ENCODE data around the gene FGFR2. TPM values are rescaled to one million over a fixed set of nuclear protein-coding genes. Genes with fewer than 3 reads are reported as not detected.

The FGFR2 gene
- total RNA-seq, 2 donors from 2014 or later = 0.73 TPM; not detected in 1

GRCh38 chr10:121510201-121510771, 88.0 kb downstream of the FGFR2 start:
- Mint-ChIP-seq H3K27ac (no peak overlapping the region), H3K4me1 (ENCODE audit: low read depth in 2 of 2) (no peaks in the 10 kb centered on the region)
- ATAC-seq = no peak

GRCh38 chr10:121509796-121510195, 88.4 kb downstream of the FGFR2 start:
- Mint-ChIP-seq H3K27ac (no peak overlapping the region), H3K4me1 (ENCODE audit: low read depth in 2 of 2) (no peaks in the 10 kb centered on the region), H3K9me3 (no peaks in the 10 kb centered on the region), H3K27me3 (no peaks in the 10 kb centered on the region), H3K4me3 (no peak overlapping the region), H3K36me3 (no peaks in the 10 kb centered on the region)
- ATAC-seq (no peak), DNase-seq (ENCODE audit: low spot score) (no peak)

More at GRCh38 chr10:121510201-121510771, 88.0 kb downstream of the FGFR2 start:
- no peak overlapping the region for H3K4me3 Mint-ChIP-seq
- DNase-seq (ENCODE audit: low spot score) = no peak
- H3K9me3 Mint-ChIP-seq = no peaks in the 10 kb centered on the region
- no peaks in the 10 kb centered on the region for H3K36me3 Mint-ChIP-seq
- H3K27me3 Mint-ChIP-seq = no peaks in the 10 kb centered on the region

GRCh38 chr10:121509112-121509511, 89.1 kb downstream of the FGFR2 start:
- ATAC-seq = no peak
- H3K36me3 Mint-ChIP-seq = no peaks in the 10 kb centered on the region
- no peaks in the 10 kb centered on the region for H3K4me1 Mint-ChIP-seq (ENCODE audit: low read depth in 2 of 2)

DNA sequence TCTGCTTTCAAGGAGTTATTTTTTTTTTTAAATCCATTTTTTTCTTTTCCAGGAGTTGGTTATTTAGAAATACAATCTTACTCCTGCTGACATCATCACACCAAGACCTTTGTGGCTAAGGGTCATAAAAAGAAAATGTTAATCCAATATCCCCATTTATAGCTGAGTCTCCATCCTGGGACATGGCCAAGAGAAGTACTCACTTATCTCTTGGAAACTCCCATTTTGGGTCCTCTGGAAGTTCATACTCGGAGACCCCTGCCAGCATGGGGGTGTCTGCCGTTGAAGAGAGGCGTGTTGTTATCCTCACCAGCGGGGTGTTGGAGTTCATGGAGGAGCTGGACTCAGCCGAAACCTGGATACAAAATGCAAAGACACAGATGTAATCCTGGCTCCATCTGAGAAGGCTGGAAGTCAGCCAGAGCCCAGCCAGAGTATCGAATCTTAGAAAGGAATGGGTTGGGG, 94.6 kb downstream of the FGFR2 start:
- Mint-ChIP-seq H3K9me3 (no peaks in the 10 kb centered on the region), H3K27me3 (no peaks in the 10 kb centered on the region), H3K36me3 (no peaks in the 10 kb centered on the region), H3K4me3 (no peak overlapping the region), H3K4me1 (ENCODE audit: low read depth in 2 of 2) (no peaks in the 10 kb centered on the region), H3K27ac (no peak overlapping the region)
- ATAC-seq (no peak), DNase-seq (ENCODE audit: low spot score) (no peak)

More at GRCh38 chr10:121509112-121509511, 89.1 kb downstream of the FGFR2 start:
- no peak overlapping the region for H3K4me3 Mint-ChIP-seq
- no peaks in the 10 kb centered on the region for H3K27me3 Mint-ChIP-seq
- no peaks in the 10 kb centered on the region for H3K9me3 Mint-ChIP-seq
- DNase-seq (ENCODE audit: low spot score) = no peak
- H3K27ac Mint-ChIP-seq = no peak overlapping the region

- no peak for DNase-seq (ENCODE audit: low spot score)
- Mint-ChIP-seq H3K27me3 (no peaks in the 10 kb centered on the region), H3K27ac (no peak overlapping the region), H3K36me3 (no peaks in the 10 kb centered on the region), H3K9me3 (no peaks in the 10 kb centered on the region), H3K4me3 (no peak overlapping the region), H3K4me1 (ENCODE audit: low read depth in 2 of 2) (no peaks in the 10 kb centered on the region)
- ATAC-seq = no peak
These were observed 96.4 kb downstream of the FGFR2 start for GRCh38 chr10:121501796-121502195.

- Mint-ChIP-seq H3K4me3 (no peak overlapping the region), H3K4me1 (ENCODE audit: low read depth in 2 of 2) (no peaks in the 10 kb centered on the region), H3K9me3 (no peaks in the 10 kb centered on the region), H3K36me3 (no peaks in the 10 kb centered on the region), H3K27ac (no peak overlapping the region), H3K27me3 (no peaks in the 10 kb centered on the region)
- ATAC-seq (no peak), DNase-seq (ENCODE audit: low spot score) (no peak)
These were observed 97.4 kb downstream of the FGFR2 start for GRCh38 chr10:121500701-121501332.

DNA sequence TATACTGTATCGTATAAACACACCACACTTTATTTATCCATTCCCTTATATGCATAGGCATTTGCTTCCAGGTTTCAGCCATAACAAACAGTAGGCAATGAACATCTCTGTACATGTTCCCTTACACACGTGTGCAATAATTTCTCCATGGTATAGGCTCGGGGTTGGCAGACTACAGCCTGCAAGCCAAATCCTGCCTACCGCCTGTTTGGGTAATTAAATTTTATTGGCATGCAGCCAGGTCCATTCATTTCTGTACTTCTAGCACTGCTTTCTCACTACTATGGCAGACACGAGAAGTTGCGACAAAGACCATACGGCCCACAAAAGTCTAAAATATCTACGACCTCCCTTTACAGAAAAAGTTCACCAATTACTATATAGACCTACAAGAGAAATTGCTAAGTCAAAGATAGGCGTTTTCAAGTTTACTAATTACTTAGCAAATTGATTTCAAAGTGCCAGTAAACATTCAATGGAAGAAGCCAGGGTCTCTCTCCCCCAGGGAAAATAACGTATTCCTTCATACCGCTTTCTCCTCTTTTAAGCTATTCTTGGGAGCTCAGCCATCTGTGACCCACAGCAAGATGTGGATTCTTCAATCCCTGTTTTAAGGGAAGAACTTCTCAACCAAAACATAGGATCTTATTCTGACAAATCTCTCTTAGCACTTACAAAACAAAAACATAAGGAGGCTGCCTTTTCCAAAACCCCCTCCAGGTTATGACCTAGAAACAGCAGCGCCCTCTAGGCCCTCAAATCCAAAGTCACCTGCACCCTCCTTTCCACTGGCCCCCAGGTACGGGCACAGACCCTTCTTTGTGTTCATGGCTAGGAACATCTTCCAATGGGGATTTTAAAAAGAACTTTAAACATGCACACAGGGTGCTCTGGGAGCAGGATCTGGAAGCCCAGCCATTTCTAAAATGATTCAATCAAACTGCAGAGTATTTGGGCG, 100.5 kb downstream of the FGFR2 start:
- H3K27ac Mint-ChIP-seq = no peak overlapping the region

DNA sequence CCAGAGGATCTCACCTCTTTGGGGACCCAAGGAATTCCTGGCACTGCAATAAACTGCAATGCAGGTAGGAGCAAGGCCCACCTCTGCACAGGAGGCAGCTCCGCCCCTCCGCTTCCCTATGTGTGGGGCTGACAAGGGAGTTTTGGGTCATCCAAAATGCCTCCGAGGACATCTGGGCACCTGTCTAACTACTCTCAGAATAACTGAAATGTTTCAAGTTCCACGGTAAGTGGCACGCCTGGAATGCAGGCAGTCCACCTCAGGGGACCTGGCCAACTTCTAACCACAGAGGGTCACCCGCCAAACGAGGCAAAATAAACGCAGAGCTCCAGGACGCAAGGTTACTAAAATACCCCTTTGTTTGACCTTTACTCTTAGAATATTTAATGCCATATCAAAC, 102.5 kb downstream of the FGFR2 start:
- Mint-ChIP-seq H3K4me1 (ENCODE audit: low read depth in 2 of 2) (no peaks in the 10 kb centered on the region), H3K36me3 (no peaks in the 10 kb centered on the region), H3K4me3 (no peak overlapping the region), H3K27ac (no peak overlapping the region), H3K9me3 (no peaks in the 10 kb centered on the region), H3K27me3 (peaks cover 0 to 10% of the 10 kb centered on the region in 2 donors)
- DNase-seq (ENCODE audit: low spot score) = no peak
- no peak for ATAC-seq

More for the DNA sequence above, 100.5 kb downstream of the FGFR2 start:
- Mint-ChIP-seq H3K9me3 (no peaks in the 10 kb centered on the region), H3K36me3 (no peaks in the 10 kb centered on the region), H3K4me3 (no peak overlapping the region), H3K27me3 (peaks cover 0 to 10% of the 10 kb centered on the region in 2 donors), H3K4me1 (ENCODE audit: low read depth in 2 of 2) (no peaks in the 10 kb centered on the region)
- DNase-seq (ENCODE audit: low spot score) = no peak
- no peak for ATAC-seq

DNA sequence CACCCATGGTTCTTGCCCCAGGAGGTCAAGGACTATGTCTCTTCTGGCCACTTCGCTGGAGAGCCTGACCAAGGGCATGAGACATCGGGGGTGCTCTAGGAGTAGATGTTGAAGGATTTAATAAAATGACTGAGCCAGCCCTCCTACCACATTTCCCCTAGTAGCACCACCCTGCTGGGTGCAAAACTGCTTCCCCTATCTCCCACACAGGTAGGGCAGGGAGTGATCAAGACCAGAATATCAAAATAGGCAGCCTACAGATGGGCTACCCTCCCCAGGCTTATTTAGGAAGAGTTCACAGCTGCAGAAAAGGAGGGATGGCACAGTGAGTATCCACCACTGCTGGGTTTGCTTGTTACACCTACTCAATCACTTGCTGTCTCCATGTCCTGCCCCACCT, 103.9 kb downstream of the FGFR2 start:
- ATAC-seq = no peak
- no peak overlapping the region for H3K27ac Mint-ChIP-seq
- H3K4me1 Mint-ChIP-seq (ENCODE audit: low read depth in 2 of 2) = no peaks in the 10 kb centered on the region
- H3K27me3 Mint-ChIP-seq = peaks cover 3 to 18% of the 10 kb centered on the region in 2 donors
- H3K4me3 Mint-ChIP-seq = no peak overlapping the region
- no peaks in the 10 kb centered on the region for H3K36me3 Mint-ChIP-seq
- no peaks in the 10 kb centered on the region for H3K9me3 Mint-ChIP-seq
- no peak for DNase-seq (ENCODE audit: low spot score)

DNA sequence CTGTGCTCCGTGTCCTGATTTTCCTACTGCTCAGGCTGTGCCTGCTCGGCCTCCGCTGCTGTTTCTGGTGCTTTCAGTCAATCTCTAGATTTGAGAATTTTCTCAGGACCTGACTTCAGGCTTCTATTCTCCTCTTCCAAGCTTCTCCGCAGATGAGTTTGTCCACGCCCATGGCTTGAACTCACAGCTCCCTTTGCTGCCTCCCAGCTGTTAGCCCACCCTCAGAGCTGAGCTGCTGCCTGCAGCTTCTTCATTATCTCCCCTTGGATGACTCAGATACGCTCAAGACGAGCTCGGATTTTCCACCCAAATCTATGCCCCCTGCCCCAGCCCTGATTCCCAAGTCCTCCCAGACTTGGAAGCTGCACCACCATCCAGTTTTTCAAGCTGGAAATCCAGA, 104.7 kb downstream of the FGFR2 start:
- Mint-ChIP-seq H3K9me3 (no peaks in the 10 kb centered on the region), H3K4me3 (no peak overlapping the region), H3K27ac (no peak overlapping the region), H3K27me3 (peaks cover 3 to 18% of the 10 kb centered on the region in 2 donors), H3K4me1 (ENCODE audit: low read depth in 2 of 2) (no peaks in the 10 kb centered on the region), H3K36me3 (no peaks in the 10 kb centered on the region)
- ATAC-seq = no peak
- no peak for DNase-seq (ENCODE audit: low spot score)

GRCh38 chr10:121490871-121491519, 107.2 kb downstream of the FGFR2 start:
- Mint-ChIP-seq H3K4me3 (no peak overlapping the region), H3K4me1 (ENCODE audit: low read depth in 2 of 2) (no peaks in the 10 kb centered on the region), H3K27me3 (peaks cover 3 to 19% of the 10 kb centered on the region in 2 donors), H3K36me3 (no peaks in the 10 kb centered on the region), H3K27ac (no peak overlapping the region), H3K9me3 (no peaks in the 10 kb centered on the region)
- DNase-seq (ENCODE audit: low spot score) (no peak), ATAC-seq (no peak)

DNA sequence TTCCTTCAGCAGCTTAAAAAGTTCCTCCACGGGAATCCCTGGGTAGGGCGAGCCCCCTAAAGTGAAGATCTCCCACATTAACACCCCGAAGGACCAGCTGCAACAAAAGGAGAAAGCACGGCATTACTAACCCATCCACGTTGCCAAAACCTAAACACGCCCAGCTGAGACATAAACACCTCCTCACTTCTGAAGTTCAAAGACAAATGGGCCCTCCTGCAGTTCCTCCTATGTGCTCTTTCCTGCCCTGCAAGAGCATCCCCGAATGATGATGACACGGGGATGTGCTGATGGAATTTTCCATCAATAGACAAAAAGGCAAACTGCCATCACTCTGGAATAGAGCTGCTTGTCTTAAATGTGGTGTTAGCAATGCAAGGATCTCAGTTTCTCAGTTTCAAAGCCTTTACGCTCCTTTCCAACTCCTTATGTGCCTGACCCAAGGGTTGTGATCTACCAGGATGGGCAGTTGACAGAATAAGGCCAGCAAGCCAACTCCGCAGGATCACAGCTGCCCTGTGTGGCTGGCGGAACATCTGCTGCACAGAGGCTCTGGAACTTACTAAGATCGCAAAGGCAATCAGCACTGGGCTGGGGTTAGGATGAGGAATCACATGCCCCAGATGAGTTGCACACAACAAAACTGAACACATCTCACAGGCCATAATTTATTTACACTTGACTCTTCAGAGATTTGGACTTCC, 112.7 kb downstream of the FGFR2 start:
- H3K4me3 Mint-ChIP-seq = no peak overlapping the region
- DNase-seq (ENCODE audit: low spot score) = no peak
- no peak for ATAC-seq
- H3K27ac Mint-ChIP-seq = no peak overlapping the region
- H3K27me3 Mint-ChIP-seq = peaks cover 3 to 14% of the 10 kb centered on the region in 2 donors
- H3K36me3 Mint-ChIP-seq = no peaks in the 10 kb centered on the region
- no peaks in the 10 kb centered on the region for H3K4me1 Mint-ChIP-seq (ENCODE audit: low read depth in 2 of 2)
- no peaks in the 10 kb centered on the region for H3K9me3 Mint-ChIP-seq

DNA sequence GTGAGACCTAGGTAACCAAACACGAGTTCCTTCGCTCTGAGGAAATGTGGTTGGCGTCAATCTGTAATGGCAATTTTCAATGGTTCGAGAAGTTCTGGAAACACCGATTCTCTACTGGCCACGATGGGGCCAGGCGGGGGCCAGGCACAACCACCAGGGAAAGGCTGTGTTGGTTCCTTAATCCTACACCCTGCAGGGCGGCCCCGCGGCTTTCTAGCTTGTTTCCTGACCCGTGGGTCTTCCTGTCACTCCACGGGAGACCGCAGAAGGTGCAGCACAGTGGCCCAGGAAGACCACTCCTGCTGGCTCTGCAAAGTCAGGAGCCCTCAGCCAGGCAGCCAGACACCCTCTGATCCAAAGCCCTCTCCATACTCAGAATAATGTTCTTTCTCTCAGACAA, 113.4 kb downstream of the FGFR2 start:
- no peak overlapping the region for H3K4me3 Mint-ChIP-seq
- no peaks in the 10 kb centered on the region for H3K9me3 Mint-ChIP-seq
- no peaks in the 10 kb centered on the region for H3K36me3 Mint-ChIP-seq
- peaks cover 3 to 12% of the 10 kb centered on the region in 2 donors for H3K27me3 Mint-ChIP-seq
- no peaks in the 10 kb centered on the region for H3K4me1 Mint-ChIP-seq (ENCODE audit: low read depth in 2 of 2)
- ATAC-seq (peak in 1 of 2 donors; percentile 13), DNase-seq (ENCODE audit: low spot score) (no peak)
- no peak overlapping the region for H3K27ac Mint-ChIP-seq

Data from natural killer cell treated with Interleukin-12 subunit alpha and Interleukin-12 subunit beta and Interleukin-15 and Interleukin-18, amount 100 ng/mL, for 72 hours (primary cell).